GM23338 (cell line): ENCODE measurements around the gene CD4.

Experiments used
- CREB1 ChIP-seq: fragments of 250-450 bp; sonication (Bioruptor Pico); IDR thresholded peaks from 2 replicates; pipeline ENCODE4 v1.5.0; 2020; ENCODE audit warnings: low read depth, mild to moderate bottlenecking, moderate library complexity
- EZH2 ChIP-seq: fragments of 200-600 bp; sonication (generic); IDR thresholded peaks from one replicate; pipeline ENCODE4 v1.8.0; 2017; ENCODE audit warnings: antibody characterized with exemption, mild to moderate bottlenecking, low read depth; ENCODE audit not compliant: unreplicated experiment
- EZH2phosphoT487 ChIP-seq: fragments of 200-600 bp; sonication (generic); IDR thresholded peaks from one replicate; pipeline ENCODE4 v1.8.1; 2018; ENCODE audit warnings: antibody characterized with exemption; ENCODE audit not compliant: unreplicated experiment
- JUNB ChIP-seq: IDR thresholded peaks from one replicate; pipeline ENCODE4 v1.6.1; 2016; ENCODE audit warnings: antibody characterized with exemption; ENCODE audit not compliant: unreplicated experiment
- NANOG ChIP-seq: IDR thresholded peaks from 2 replicates; pipeline ENCODE4 v1.6.1; 2016; ENCODE audit warnings: antibody characterized with exemption, borderline replicate concordance
- POLR2AphosphoS5 ChIP-seq: IDR thresholded peaks from 2 replicates; pipeline ENCODE4 v1.6.1; 2016; ENCODE audit warnings: antibody characterized with exemption, low read depth
- STAT1 ChIP-seq: IDR thresholded peaks from one replicate; pipeline ENCODE4 v1.6.1; 2016; ENCODE audit warnings: antibody characterized with exemption; ENCODE audit not compliant: unreplicated experiment
- ZNF114 ChIP-seq: fragments of 250-450 bp; sonication (Bioruptor Pico); IDR thresholded peaks from 2 replicates; pipeline ENCODE4 v1.5.0; 2020; ENCODE audit warnings: mild to moderate bottlenecking, moderate library complexity
- ZNF331 ChIP-seq: fragments of 250-450 bp; sonication (Bioruptor Pico); IDR thresholded peaks from 2 replicates; pipeline ENCODE4 v1.5.0; 2020; ENCODE audit warnings: low read depth, mild to moderate bottlenecking, moderate library complexity
- TF ChIP-seq, protein P1 (sequence below), 2 experiments: fragments of 200-600 bp in 1 of 2; sonication (generic) in 1 of 2; conservative IDR thresholded peaks; 2 replicates each; pipeline versions ENCODE4 v1.5.1 to v1.6.1; 2016 to 2017; ENCODE audit warnings: antibody characterized with exemption in 2 of 2, low read depth in 2 of 2, mild to moderate bottlenecking in 2 of 2, moderate library complexity in 1 of 2
- TF ChIP-seq, protein P2 (sequence below): IDR thresholded peaks from one replicate; pipeline ENCODE4 v1.6.1; 2018; ENCODE audit warnings: antibody characterized with exemption; ENCODE audit not compliant: unreplicated experiment
- TF ChIP-seq, protein P3 (sequence below): fragments of 250-450 bp; sonication (Bioruptor Pico); IDR thresholded peaks from 2 replicates; pipeline ENCODE4 v1.5.0; 2020; ENCODE audit warnings: mild to moderate bottlenecking, moderate library complexity
- TF ChIP-seq, protein P4 (sequence below): IDR thresholded peaks from 2 replicates; pipeline ENCODE4 v1.6.1; 2016; ENCODE audit warnings: antibody characterized with exemption

DNA sequence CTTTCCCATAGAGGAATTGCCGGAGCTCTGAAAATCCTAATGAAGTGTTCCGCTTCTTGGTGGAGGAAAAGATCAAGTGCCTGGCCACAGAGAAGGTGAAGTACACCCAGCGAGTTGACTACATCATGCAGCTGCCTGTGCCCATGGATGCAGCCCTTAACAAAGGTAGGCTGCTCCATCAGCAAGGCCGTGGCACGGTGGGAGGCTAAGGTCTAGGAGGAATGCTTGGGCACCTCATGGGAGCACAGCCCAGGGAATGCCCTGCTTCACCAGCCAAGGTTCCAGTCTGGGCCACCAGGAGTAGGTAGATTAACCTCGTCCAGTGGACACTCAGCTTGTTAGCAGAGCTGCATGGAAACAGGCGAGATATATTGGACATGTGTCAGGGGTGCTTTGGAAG lies 71.6 kb downstream of the CD4 start:
- TF ChIP-seq, protein P1, sequence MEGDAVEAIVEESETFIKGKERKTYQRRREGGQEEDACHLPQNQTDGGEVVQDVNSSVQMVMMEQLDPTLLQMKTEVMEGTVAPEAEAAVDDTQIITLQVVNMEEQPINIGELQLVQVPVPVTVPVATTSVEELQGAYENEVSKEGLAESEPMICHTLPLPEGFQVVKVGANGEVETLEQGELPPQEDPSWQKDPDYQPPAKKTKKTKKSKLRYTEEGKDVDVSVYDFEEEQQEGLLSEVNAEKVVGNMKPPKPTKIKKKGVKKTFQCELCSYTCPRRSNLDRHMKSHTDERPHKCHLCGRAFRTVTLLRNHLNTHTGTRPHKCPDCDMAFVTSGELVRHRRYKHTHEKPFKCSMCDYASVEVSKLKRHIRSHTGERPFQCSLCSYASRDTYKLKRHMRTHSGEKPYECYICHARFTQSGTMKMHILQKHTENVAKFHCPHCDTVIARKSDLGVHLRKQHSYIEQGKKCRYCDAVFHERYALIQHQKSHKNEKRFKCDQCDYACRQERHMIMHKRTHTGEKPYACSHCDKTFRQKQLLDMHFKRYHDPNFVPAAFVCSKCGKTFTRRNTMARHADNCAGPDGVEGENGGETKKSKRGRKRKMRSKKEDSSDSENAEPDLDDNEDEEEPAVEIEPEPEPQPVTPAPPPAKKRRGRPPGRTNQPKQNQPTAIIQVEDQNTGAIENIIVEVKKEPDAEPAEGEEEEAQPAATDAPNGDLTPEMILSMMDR (conservative IDR thresholded peaks at IDR 0.05; ENCODE audit: low read depth in 2 of 2), result no peak
- TF ChIP-seq EZH2phosphoT487, result no peak
- no peak for TF ChIP-seq CREB1 (CRISPR knock-in tag)
- TF ChIP-seq, protein P2, sequence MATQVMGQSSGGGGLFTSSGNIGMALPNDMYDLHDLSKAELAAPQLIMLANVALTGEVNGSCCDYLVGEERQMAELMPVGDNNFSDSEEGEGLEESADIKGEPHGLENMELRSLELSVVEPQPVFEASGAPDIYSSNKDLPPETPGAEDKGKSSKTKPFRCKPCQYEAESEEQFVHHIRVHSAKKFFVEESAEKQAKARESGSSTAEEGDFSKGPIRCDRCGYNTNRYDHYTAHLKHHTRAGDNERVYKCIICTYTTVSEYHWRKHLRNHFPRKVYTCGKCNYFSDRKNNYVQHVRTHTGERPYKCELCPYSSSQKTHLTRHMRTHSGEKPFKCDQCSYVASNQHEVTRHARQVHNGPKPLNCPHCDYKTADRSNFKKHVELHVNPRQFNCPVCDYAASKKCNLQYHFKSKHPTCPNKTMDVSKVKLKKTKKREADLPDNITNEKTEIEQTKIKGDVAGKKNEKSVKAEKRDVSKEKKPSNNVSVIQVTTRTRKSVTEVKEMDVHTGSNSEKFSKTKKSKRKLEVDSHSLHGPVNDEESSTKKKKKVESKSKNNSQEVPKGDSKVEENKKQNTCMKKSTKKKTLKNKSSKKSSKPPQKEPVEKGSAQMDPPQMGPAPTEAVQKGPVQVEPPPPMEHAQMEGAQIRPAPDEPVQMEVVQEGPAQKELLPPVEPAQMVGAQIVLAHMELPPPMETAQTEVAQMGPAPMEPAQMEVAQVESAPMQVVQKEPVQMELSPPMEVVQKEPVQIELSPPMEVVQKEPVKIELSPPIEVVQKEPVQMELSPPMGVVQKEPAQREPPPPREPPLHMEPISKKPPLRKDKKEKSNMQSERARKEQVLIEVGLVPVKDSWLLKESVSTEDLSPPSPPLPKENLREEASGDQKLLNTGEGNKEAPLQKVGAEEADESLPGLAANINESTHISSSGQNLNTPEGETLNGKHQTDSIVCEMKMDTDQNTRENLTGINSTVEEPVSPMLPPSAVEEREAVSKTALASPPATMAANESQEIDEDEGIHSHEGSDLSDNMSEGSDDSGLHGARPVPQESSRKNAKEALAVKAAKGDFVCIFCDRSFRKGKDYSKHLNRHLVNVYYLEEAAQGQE, result no peak
- no peak for TF ChIP-seq EZH2
- TF ChIP-seq, protein P3, sequence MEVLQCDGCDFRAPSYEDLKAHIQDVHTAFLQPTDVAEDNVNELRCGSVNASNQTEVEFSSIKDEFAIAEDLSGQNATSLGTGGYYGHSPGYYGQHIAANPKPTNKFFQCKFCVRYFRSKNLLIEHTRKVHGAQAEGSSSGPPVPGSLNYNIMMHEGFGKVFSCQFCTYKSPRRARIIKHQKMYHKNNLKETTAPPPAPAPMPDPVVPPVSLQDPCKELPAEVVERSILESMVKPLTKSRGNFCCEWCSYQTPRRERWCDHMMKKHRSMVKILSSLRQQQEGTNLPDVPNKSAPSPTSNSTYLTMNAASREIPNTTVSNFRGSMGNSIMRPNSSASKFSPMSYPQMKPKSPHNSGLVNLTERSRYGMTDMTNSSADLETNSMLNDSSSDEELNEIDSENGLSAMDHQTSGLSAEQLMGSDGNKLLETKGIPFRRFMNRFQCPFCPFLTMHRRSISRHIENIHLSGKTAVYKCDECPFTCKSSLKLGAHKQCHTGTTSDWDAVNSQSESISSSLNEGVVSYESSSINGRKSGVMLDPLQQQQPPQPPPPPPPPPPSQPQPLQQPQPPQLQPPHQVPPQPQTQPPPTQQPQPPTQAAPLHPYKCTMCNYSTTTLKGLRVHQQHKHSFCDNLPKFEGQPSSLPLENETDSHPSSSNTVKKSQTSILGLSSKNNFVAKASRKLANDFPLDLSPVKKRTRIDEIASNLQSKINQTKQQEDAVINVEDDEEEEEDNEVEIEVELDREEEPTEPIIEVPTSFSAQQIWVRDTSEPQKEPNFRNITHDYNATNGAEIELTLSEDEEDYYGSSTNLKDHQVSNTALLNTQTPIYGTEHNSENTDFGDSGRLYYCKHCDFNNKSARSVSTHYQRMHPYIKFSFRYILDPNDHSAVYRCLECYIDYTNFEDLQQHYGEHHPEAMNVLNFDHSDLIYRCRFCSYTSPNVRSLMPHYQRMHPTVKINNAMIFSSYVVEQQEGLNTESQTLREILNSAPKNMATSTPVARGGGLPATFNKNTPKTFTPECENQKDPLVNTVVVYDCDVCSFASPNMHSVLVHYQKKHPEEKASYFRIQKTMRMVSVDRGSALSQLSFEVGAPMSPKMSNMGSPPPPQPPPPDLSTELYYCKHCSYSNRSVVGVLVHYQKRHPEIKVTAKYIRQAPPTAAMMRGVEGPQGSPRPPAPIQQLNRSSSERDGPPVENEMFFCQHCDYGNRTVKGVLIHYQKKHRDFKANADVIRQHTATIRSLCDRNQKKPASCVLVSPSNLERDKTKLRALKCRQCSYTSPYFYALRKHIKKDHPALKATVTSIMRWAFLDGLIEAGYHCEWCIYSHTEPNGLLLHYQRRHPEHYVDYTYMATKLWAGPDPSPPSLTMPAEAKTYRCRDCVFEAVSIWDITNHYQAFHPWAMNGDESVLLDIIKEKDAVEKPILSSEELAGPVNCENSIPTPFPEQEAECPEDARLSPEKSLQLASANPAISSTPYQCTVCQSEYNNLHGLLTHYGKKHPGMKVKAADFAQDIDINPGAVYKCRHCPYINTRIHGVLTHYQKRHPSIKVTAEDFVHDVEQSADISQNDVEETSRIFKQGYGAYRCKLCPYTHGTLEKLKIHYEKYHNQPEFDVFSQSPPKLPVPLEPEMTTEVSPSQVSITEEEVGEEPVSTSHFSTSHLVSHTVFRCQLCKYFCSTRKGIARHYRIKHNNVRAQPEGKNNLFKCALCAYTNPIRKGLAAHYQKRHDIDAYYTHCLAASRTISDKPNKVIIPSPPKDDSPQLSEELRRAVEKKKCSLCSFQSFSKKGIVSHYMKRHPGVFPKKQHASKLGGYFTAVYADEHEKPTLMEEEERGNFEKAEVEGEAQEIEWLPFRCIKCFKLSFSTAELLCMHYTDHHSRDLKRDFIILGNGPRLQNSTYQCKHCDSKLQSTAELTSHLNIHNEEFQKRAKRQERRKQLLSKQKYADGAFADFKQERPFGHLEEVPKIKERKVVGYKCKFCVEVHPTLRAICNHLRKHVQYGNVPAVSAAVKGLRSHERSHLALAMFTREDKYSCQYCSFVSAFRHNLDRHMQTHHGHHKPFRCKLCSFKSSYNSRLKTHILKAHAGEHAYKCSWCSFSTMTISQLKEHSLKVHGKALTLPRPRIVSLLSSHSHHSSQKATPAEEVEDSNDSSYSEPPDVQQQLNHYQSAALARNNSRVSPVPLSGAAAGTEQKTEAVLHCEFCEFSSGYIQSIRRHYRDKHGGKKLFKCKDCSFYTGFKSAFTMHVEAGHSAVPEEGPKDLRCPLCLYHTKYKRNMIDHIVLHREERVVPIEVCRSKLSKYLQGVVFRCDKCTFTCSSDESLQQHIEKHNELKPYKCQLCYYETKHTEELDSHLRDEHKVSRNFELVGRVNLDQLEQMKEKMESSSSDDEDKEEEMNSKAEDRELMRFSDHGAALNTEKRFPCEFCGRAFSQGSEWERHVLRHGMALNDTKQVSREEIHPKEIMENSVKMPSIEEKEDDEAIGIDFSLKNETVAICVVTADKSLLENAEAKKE (CRISPR knock-in tag), result no peak
- TF ChIP-seq POLR2AphosphoS5, result no peak
- TF ChIP-seq JUNB, result no peak
- no peak for TF ChIP-seq STAT1
- TF ChIP-seq, protein P4, sequence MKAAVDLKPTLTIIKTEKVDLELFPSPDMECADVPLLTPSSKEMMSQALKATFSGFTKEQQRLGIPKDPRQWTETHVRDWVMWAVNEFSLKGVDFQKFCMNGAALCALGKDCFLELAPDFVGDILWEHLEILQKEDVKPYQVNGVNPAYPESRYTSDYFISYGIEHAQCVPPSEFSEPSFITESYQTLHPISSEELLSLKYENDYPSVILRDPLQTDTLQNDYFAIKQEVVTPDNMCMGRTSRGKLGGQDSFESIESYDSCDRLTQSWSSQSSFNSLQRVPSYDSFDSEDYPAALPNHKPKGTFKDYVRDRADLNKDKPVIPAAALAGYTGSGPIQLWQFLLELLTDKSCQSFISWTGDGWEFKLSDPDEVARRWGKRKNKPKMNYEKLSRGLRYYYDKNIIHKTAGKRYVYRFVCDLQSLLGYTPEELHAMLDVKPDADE, result no peak
- no peak for TF ChIP-seq ZNF331 (CRISPR knock-in tag)
- TF ChIP-seq ZNF114 (CRISPR knock-in tag), result no peak
- no peak for TF ChIP-seq NANOG
